Panc1 (cell line): ENCODE data around the gene DRAM1. TPM values are rescaled to one million over a fixed set of nuclear protein-coding genes. Genes with fewer than 3 reads are reported as not detected.
"Not testable (repeated sequence)": the region's sequence is repeated elsewhere in the genome, so short reads cannot be mapped to it uniquely, and the experiment has no call there.

Source experiments
- ATAC-seq: fragments of 200-7000 bp; cut with Tn5 transposase; 2 replicates; pipeline ENCODE4 v1.9.1; 2020; ENCODE audit warnings: mild to moderate bottlenecking, moderate library complexity
- BruUV-seq: library from RNA; stranded (reverse); fragments of 400-500 nt; replicated peaks from 2 replicates; lab custom pipeline; 2021; lab: Mats Ljungman, UMichigan
- CTCF ChIA-PET: fragments of 300-600 bp; sonication (Branson Sonifier 250); formaldehyde crosslinking; loops from one replicate; lab custom pipeline; 2022; ENCODE audit warnings: antibody characterized with exemption; lab: Charles Lee
- POLR2A ChIA-PET: fragments of 300-600 bp; sonication (Branson Sonifier 250); formaldehyde crosslinking; loops from one replicate; lab custom pipeline; 2022; ENCODE audit warnings: antibody characterized with exemption; lab: Charles Lee
- DNase-seq: peaks from one replicate; pipeline ENCODE4 v3.0.0-alpha.2; 2010; ENCODE audit warnings: low read depth, low spot score
- H3K27ac ChIP-seq: 2 replicates; pipeline ENCODE4 v1.5.1; 2011; ENCODE audit warnings: mild to moderate bottlenecking, low read length, inconsistent platforms
- H3K27me3 ChIP-seq: fragments of 200-500 bp; sonication (Bioruptor generic); 2 replicates; pipeline ENCODE4 v1.6.0; 2014; ENCODE audit warnings: low read length, inconsistent platforms; ENCODE audit not compliant: control insufficient read depth, insufficient read depth
- H3K36me3 ChIP-seq: fragments of 200-500 bp; sonication (Bioruptor generic); 2 replicates; pipeline ENCODE4 v1.5.1; 2014; ENCODE audit warnings: inconsistent platforms, mild to moderate bottlenecking, low read length, moderate library complexity; ENCODE audit not compliant: control insufficient read depth, insufficient read depth
- H3K4me1 ChIP-seq: 2 replicates; pipeline ENCODE4 v1.5.1; 2011; ENCODE audit warnings: inconsistent platforms, mild to moderate bottlenecking, low read length, moderate library complexity; ENCODE audit not compliant: control insufficient read depth, insufficient read depth
- H3K4me3 ChIP-seq, 2 experiments: 2 replicates each; pipeline ENCODE4 v1.5.1; 2011 to 2012; ENCODE audit warnings: low read depth in 2 of 2, low read length in 2 of 2, mild to moderate bottlenecking in 2 of 2, inconsistent platforms in 1 of 2, moderate library complexity in 1 of 2
- H3K9me3 ChIP-seq: fragments of 200-500 bp; sonication (Bioruptor generic); 2 replicates; pipeline ENCODE4 v1.5.1; 2014; ENCODE audit warnings: low read depth, mild to moderate bottlenecking, inconsistent platforms, low read length, moderate library complexity; ENCODE audit not compliant: control insufficient read depth, insufficient read depth
- CTCF ChIP-seq: fragments of 450-650 bp; IDR thresholded peaks from 2 replicates; pipeline ENCODE4 v1.5.1; 2017; ENCODE audit warnings: mild to moderate bottlenecking
- POLR2AphosphoS5 ChIP-seq: IDR thresholded peaks from 2 replicates; pipeline ENCODE4 v1.6.1; 2012; ENCODE audit warnings: mild to moderate bottlenecking, low read depth, low read length, moderate library complexity
- SIN3A ChIP-seq: IDR thresholded peaks from 2 replicates; pipeline ENCODE4 v1.6.1; 2012; ENCODE audit warnings: low read depth, mild to moderate bottlenecking, low read length, moderate library complexity, borderline replicate concordance; ENCODE audit not compliant: insufficient read depth
- TCF7L2 ChIP-seq: IDR thresholded peaks from 2 replicates; pipeline ENCODE4 v1.6.1; 2011; ENCODE audit warnings: mild to moderate bottlenecking, low read depth, low read length, inconsistent platforms
- in situ Hi-C: cut with HindIII; loops from 2 replicates; pipeline ENCODE4 v1.10.0; 2016; ENCODE audit warnings: low sequenced_read_pairs, low pct_unique_long_range_greater_than_20kb
- intact Hi-C: fragments of 100-400 bp; cut with micrococcal nuclease; formaldehyde crosslinking; loops from one replicate; pipeline ENCODE4 v1.10.0; 2022; ENCODE audit not compliant: unreplicated experiment
- total RNA-seq: library from RNA; stranded (reverse); gene quantifications from one replicate; pipeline ENCODE4 v1.2.1, GENCODE V29; 2021; ENCODE audit not compliant: unreplicated experiment
- TF ChIP-seq, protein P1 (sequence below), 2 experiments: IDR thresholded peaks; 2 replicates each; pipeline ENCODE4 v1.6.1; 2011 to 2012; ENCODE audit warnings: low read depth in 2 of 2, control low read depth in 1 of 2, low read length in 1 of 2, mild to moderate bottlenecking in 1 of 2, moderate library complexity in 1 of 2; ENCODE audit not compliant: insufficient read depth in 1 of 2

DRAM1 gene
- total RNA-seq, 1 experiment from 2014 or later: 19.2 TPM

DNA sequence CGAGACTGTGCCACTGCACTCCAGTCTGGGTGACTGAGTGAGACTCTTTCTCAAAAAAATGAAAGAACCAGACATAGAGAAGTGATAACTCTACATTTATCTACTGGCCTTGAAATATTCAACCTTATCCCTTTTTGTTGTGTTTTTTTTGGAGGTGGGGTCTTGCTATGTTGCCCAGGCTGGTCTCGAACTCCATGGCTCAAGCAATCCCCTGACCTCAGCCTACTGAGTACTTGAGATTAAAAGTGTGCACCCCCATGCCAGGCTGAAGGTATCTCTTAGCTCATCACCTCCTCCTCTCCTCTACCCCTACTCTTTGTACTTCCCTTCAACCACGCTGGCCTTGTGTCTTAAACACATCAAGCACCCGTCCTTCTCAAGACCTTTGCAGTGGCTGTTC lies 3.8 kb downstream of the DRAM1 start:
- no peak overlapping the region for H3K27ac ChIP-seq
- intact Hi-C loops: no loop called here
- ATAC-seq: no peak
- POLR2A ChIA-PET: no interaction called here
- CTCF ChIA-PET: no interaction called here
- TF ChIP-seq CTCF: no peak
- TF ChIP-seq, protein P1, sequence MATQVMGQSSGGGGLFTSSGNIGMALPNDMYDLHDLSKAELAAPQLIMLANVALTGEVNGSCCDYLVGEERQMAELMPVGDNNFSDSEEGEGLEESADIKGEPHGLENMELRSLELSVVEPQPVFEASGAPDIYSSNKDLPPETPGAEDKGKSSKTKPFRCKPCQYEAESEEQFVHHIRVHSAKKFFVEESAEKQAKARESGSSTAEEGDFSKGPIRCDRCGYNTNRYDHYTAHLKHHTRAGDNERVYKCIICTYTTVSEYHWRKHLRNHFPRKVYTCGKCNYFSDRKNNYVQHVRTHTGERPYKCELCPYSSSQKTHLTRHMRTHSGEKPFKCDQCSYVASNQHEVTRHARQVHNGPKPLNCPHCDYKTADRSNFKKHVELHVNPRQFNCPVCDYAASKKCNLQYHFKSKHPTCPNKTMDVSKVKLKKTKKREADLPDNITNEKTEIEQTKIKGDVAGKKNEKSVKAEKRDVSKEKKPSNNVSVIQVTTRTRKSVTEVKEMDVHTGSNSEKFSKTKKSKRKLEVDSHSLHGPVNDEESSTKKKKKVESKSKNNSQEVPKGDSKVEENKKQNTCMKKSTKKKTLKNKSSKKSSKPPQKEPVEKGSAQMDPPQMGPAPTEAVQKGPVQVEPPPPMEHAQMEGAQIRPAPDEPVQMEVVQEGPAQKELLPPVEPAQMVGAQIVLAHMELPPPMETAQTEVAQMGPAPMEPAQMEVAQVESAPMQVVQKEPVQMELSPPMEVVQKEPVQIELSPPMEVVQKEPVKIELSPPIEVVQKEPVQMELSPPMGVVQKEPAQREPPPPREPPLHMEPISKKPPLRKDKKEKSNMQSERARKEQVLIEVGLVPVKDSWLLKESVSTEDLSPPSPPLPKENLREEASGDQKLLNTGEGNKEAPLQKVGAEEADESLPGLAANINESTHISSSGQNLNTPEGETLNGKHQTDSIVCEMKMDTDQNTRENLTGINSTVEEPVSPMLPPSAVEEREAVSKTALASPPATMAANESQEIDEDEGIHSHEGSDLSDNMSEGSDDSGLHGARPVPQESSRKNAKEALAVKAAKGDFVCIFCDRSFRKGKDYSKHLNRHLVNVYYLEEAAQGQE (IDR thresholded peaks at IDR 0.05; ENCODE audit: insufficient read depth in 1 of 2, low read depth in 2 of 2, low read length in 1 of 2): no peak
- TF ChIP-seq POLR2AphosphoS5: no peak
- no peaks in the 10 kb centered on the region for H3K4me1 ChIP-seq
- H3K36me3 ChIP-seq: no peaks in the 10 kb centered on the region
- no peak overlapping the region for H3K4me3 ChIP-seq
- in situ Hi-C loops: no loop called here
- no peaks in the 10 kb centered on the region for H3K27me3 ChIP-seq
- no peaks in the 10 kb centered on the region for H3K9me3 ChIP-seq
- no TSS peak for BruUV-seq
- DNase-seq: no peak

GRCh38 chr12:101884174-101884573 lies 6.8 kb downstream of the DRAM1 start:
- CTCF ChIA-PET: no interaction called here
- Histone ChIP-seq H3K36me3 (no peaks in the 10 kb centered on the region), H3K9me3 (no peaks in the 10 kb centered on the region), H3K27ac (no peak overlapping the region), H3K4me3 (no peak overlapping the region), H3K4me1 (no peaks in the 10 kb centered on the region), H3K27me3 (no peaks in the 10 kb centered on the region)
- in situ Hi-C loops: no loop called here
- intact Hi-C loops: no loop called here
- TF ChIP-seq, protein P1 (IDR thresholded peaks at IDR 0.05; ENCODE audit: insufficient read depth in 1 of 2, low read depth in 2 of 2, low read length in 1 of 2): no peak
- no peak for TF ChIP-seq CTCF
- no peak for TF ChIP-seq TCF7L2
- no peak for TF ChIP-seq SIN3A
- no peak for TF ChIP-seq POLR2AphosphoS5
- ATAC-seq (no peak), DNase-seq (no peak)
- no TSS peak for BruUV-seq
- POLR2A ChIA-PET: no interaction called here

- H3K9me3 ChIP-seq, in situ Hi-C loops, POLR2A ChIA-PET, BruUV-seq, DNase-seq, H3K4me1 ChIP-seq, H3K36me3 ChIP-seq, H3K27ac ChIP-seq, intact Hi-C loops, ATAC-seq, H3K4me3 ChIP-seq, H3K27me3 ChIP-seq: not testable (repeated sequence)
- CTCF ChIA-PET: interaction anchor here (0.7 kb wide), 1 partner anchor 57 kb away, joined by 3 read pairs; no protein-coding TSS in a partner anchor
Measured at GRCh38 chr12:101884781-101885340, 7.5 kb downstream of the DRAM1 start.
